T-helper 17 cell (primary cell): ENCODE results near the gene TMEM256. TPM values are rescaled to one million over a fixed set of nuclear protein-coding genes. Genes with fewer than 3 reads are reported as not detected.

ENCODE experiments used
- ATAC-seq: fragments of 150-1000 bp; cut with Tn5 transposase; 2 replicates; pipeline ENCODE4 v1.10.0; 2021; ENCODE audit warnings: mild to moderate bottlenecking, moderate library complexity
- DNase-seq, 3 donors: peaks; one replicate each; pipeline versions ENCODE4 v3.0.0 to v3.0.0-alpha.2; 2020 to 2021
- H3K9me3 ChIP-seq: one replicate; pipeline ENCODE4 v1.7.0; 2013; ENCODE audit warnings: low read length, mild to moderate bottlenecking; ENCODE audit not compliant: control insufficient read depth, poor library complexity, severe bottlenecking
- H3K27ac Mint-ChIP-seq: one replicate; pipeline ENCODE4 v1.8.0; 2022; ENCODE audit warnings: mild to moderate bottlenecking, moderate library complexity, mixed read lengths
- H3K27me3 Mint-ChIP-seq: one replicate; pipeline ENCODE4 v1.8.0; 2022; ENCODE audit warnings: mixed read lengths
- H3K36me3 Mint-ChIP-seq: one replicate; pipeline ENCODE4 v1.8.0; 2022; ENCODE audit warnings: low read depth, mixed read lengths
- H3K4me1 Mint-ChIP-seq: one replicate; pipeline ENCODE4 v1.8.0; 2022; ENCODE audit warnings: mild to moderate bottlenecking, mixed read lengths
- H3K4me3 Mint-ChIP-seq: one replicate; pipeline ENCODE4 v1.8.0; 2022; ENCODE audit warnings: mild to moderate bottlenecking, moderate library complexity, mixed read lengths
- total RNA-seq, 4 donors: library from RNA in 2 of 4; stranded (reverse) in 2 of 4; gene quantifications; one replicate each; pipeline ENCODE4 v1.2.3 and lab custom pipeline; 2022 to 2026

The TMEM256 gene
- total RNA-seq, 2 donors from 2014 or later = 27.3 to 31.7 TPM

DNA sequence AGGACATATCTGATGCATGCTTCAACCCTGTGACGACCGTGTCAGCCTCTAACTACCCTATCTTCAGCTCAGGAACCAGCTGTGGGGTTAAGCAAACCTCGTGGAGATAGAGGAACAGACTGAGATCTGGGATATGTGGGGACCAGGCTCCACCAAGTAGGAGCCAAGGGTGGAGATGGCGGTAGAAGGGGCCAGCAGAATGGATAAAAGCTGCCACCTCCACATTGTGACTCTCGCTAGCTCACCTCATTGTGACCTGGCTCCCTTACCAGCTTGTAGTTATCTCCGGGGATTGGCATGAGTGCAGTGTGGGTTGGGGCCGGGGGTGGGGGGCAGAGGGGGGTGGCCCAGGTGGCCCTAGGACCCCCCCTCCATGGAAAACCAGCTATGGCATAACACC is 21.4 kb upstream of the TMEM256 start, which contains the start of gene SPEM2:
TSS of gene SPEM2 (plus strand) at position 301 of the 400 bp plus-strand sequence. CDS start at position 374, 73 bp downstream.
- no peak within 1 kb of the TSS for H3K27ac Mint-ChIP-seq
- ATAC-seq (no peak), DNase-seq (no peak)
- H3K27me3 Mint-ChIP-seq = no peaks in the 10 kb centered on the region
- no peaks in the 10 kb centered on the region for H3K36me3 Mint-ChIP-seq
- H3K9me3 ChIP-seq = no peaks in the 10 kb centered on the region
- no peak within 1 kb of the TSS for H3K4me3 Mint-ChIP-seq
- no peaks in the 10 kb centered on the region for H3K4me1 Mint-ChIP-seq

DNA sequence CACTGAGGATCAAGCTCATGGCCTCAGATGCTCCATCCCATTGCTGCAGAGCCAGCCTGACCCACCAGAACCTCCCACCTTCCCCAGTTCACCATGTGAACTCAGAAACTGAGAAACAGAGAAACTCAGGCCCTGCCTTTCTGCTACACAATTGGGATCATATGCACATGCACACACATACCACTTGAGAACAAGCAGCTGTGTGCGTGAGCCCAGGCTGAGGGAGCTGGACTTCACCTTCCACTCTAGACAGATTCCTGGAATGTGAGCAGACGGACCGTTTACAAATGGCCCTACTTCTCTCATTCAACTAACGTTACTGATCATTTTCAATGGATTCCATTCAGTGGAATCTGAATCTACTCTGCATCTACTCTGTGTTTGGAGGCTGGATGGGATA is 19.8 kb upstream of the TMEM256 start:
- Mint-ChIP-seq H3K36me3 (no peaks in the 10 kb centered on the region), H3K27ac (no peak overlapping the region), H3K4me1 (peaks cover 4% of the 10 kb centered on the region), H3K27me3 (peaks cover 6% of the 10 kb centered on the region), H3K4me3 (no peak overlapping the region)
- ATAC-seq (no peak), DNase-seq (no peak)
- H3K9me3 ChIP-seq = no peaks in the 10 kb centered on the region

- DNase-seq = no peak
- H3K36me3 Mint-ChIP-seq = no peaks in the 10 kb centered on the region
Observed at GRCh38 chr17:7421186-7421585, 17.3 kb upstream of the TMEM256 start.

DNA sequence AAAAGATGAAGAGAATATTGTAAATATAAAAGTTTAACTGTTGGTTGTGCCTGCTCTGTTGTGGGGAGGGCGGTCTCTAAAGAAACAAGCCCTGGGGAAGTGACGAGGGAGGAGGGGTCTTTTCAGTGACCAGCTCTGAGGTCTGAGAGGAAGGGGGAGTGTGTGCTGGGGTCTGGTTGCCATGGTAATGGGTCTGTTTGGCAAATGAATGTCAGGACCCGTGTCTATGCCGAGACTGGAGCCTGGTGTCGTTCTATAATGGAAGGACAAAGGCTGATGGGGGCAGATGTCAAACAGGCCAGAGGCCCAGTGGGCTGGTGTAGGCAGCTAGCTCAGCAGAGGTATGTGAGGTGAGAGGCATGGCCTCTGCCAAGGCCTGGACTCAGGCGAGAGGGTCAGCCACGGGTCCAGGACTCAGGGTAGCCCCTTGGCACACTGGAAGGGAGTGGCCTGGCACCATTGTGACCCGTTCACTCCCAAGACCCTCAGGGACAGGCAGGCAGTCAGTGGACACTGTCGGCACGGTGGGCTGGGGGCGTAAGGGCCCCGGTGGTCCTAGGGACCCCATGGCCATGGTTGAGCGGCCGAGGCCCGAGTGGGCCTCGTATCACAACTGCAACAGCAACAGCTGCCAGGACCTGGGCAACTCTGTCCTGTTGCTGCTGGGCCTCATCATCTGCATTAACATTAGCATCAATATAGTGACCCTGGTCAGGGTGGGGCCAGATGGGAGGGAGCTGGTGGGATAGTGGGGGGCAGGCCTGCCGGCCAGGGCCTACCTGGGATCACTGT is 16.1 kb upstream of the TMEM256 start, which contains the start of gene SPEM1:
TSS of gene SPEM1 (plus strand) at position 506 of the 792 bp plus-strand sequence. CDS start at position 567, 61 bp downstream.
- Mint-ChIP-seq H3K4me3 (no peak within 1 kb of the TSS), H3K27me3 (peaks cover 6% of the 10 kb centered on the region), H3K36me3 (no peaks in the 10 kb centered on the region), H3K27ac (no peak within 1 kb of the TSS), H3K4me1 (peaks cover 6% of the 10 kb centered on the region)
- DNase-seq (no peak), ATAC-seq (no peak)
- H3K9me3 ChIP-seq = no peaks in the 10 kb centered on the region

More at GRCh38 chr17:7421186-7421585, 17.3 kb upstream of the TMEM256 start:
- H3K4me1 Mint-ChIP-seq = peaks cover 6% of the 10 kb centered on the region
- no peak overlapping the region for H3K4me3 Mint-ChIP-seq
- no peak for ATAC-seq
- peaks cover 6% of the 10 kb centered on the region for H3K27me3 Mint-ChIP-seq
- no peaks in the 10 kb centered on the region for H3K9me3 ChIP-seq
- H3K27ac Mint-ChIP-seq = no peak overlapping the region

DNA sequence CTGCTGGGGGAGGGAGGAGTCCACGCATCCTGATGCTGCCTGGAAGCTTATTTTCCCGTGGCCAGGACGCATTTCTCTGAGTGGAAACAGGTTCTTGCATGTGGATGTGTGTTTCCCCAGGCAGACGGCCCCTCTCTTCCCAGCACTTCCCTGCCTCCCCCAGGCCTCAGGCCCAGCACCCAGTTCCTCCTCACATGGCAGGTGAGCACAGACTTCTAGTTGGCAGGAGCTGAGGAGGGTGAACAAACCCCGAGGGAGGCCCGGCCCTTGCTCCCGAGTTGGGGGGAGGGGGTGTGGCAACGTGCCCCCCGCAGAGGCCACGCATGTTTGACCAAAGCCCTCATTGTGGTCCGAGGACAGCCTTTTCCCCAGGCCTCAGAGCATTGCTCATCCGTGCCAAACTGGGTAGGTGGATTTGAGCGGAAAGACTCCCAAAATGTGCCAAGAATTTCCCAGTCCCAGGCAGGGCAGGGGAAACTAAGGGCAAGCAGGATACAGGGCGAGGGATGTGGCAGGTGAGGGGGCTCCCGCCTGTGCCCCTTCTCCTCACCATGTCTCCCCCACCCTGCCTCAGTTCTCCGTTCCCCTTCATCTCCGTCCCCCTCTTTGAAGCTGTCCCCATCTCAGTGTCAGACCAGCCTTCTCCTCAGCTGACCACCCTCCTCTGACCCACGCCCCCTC is 14.7 kb upstream of the TMEM256 start:
- ATAC-seq (no peak), DNase-seq (no peak)
- H3K4me3 Mint-ChIP-seq = no peak overlapping the region
- no peaks in the 10 kb centered on the region for H3K9me3 ChIP-seq
- no peaks in the 10 kb centered on the region for H3K36me3 Mint-ChIP-seq
- no peak overlapping the region for H3K27ac Mint-ChIP-seq
- H3K27me3 Mint-ChIP-seq = peaks cover 6% of the 10 kb centered on the region
- peaks cover 6% of the 10 kb centered on the region for H3K4me1 Mint-ChIP-seq

DNA sequence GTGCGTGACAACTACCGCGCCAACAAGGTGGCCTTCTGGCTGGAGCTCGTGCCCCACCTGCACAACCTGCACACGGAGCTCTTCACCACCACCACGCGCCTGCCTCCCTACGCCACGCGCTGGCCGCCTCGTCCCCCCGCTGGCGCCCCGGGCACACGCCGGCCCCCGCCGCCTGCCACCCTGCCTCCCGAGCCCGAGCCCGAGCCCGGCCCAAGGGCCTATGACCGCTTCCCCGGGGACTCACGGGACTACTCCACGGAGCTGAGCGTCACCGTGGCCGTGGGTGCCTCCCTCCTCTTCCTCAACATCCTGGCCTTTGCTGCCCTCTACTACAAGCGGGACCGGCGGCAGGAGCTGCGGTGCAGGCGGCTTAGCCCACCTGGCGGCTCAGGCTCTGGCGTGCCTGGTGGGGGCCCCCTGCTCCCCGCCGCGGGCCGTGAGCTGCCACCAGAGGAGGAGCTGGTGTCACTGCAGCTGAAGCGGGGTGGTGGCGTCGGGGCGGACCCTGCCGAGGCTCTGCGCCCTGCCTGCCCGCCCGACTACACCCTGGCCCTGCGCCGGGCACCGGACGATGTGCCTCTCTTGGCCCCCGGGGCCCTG is 13.3 kb upstream of the TMEM256 start:
- DNase-seq (no peak), ATAC-seq (no peak)
- H3K36me3 Mint-ChIP-seq = no peaks in the 10 kb centered on the region

DNA sequence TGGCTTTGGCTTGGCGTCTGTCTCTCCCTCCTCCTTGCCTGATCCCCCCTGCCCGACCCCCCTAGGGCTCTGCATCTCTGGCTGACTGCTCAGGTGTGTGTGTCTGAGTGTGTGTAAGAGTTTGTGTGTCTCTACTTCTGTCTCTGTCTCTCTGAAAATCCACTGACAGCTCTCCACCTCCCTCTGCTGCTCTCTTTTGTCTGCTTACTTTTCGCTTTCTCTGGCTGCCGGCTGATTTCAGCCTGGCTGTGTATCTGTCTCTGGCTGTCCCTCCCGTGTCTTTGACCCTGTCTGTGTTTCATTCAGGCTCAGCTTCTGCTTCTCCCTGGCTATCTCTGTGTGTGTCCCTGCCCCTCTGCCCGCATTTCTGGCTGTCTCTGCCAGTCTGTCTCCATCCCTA is 12.4 kb upstream of the TMEM256 start:
- H3K4me1 Mint-ChIP-seq = peaks cover 9% of the 10 kb centered on the region
- no peaks in the 10 kb centered on the region for H3K36me3 Mint-ChIP-seq
- no peak for ATAC-seq
- H3K9me3 ChIP-seq = no peaks in the 10 kb centered on the region
- H3K27ac Mint-ChIP-seq = no peak overlapping the region
- H3K27me3 Mint-ChIP-seq = peaks cover 6% of the 10 kb centered on the region
- DNase-seq = no peak
- no peak overlapping the region for H3K4me3 Mint-ChIP-seq

More for the DNA sequence above, 13.3 kb upstream of the TMEM256 start:
- H3K9me3 ChIP-seq = no peaks in the 10 kb centered on the region
- H3K27me3 Mint-ChIP-seq = peaks cover 6% of the 10 kb centered on the region
- H3K4me3 Mint-ChIP-seq = no peak overlapping the region
- no peak overlapping the region for H3K27ac Mint-ChIP-seq
- peaks cover 9% of the 10 kb centered on the region for H3K4me1 Mint-ChIP-seq

GRCh38 chr17:7415784-7416183 is 11.9 kb upstream of the TMEM256 start:
- ATAC-seq = no peak
- H3K27me3 Mint-ChIP-seq = peaks cover 6% of the 10 kb centered on the region
- peaks cover 9% of the 10 kb centered on the region for H3K4me1 Mint-ChIP-seq
- H3K27ac Mint-ChIP-seq = no peak overlapping the region
- no peak for DNase-seq
- no peak overlapping the region for H3K4me3 Mint-ChIP-seq
- no peaks in the 10 kb centered on the region for H3K36me3 Mint-ChIP-seq
- no peaks in the 10 kb centered on the region for H3K9me3 ChIP-seq

GRCh38 chr17:7414837-7415236 is 10.9 kb upstream of the TMEM256 start:
- H3K4me3 Mint-ChIP-seq = no peak overlapping the region
- DNase-seq (no peak), ATAC-seq (no peak)
- no peaks in the 10 kb centered on the region for H3K36me3 Mint-ChIP-seq
- no peaks in the 10 kb centered on the region for H3K9me3 ChIP-seq
- peaks cover 6% of the 10 kb centered on the region for H3K27me3 Mint-ChIP-seq
- H3K27ac Mint-ChIP-seq = no peak overlapping the region
- peaks cover 12% of the 10 kb centered on the region for H3K4me1 Mint-ChIP-seq

DNA sequence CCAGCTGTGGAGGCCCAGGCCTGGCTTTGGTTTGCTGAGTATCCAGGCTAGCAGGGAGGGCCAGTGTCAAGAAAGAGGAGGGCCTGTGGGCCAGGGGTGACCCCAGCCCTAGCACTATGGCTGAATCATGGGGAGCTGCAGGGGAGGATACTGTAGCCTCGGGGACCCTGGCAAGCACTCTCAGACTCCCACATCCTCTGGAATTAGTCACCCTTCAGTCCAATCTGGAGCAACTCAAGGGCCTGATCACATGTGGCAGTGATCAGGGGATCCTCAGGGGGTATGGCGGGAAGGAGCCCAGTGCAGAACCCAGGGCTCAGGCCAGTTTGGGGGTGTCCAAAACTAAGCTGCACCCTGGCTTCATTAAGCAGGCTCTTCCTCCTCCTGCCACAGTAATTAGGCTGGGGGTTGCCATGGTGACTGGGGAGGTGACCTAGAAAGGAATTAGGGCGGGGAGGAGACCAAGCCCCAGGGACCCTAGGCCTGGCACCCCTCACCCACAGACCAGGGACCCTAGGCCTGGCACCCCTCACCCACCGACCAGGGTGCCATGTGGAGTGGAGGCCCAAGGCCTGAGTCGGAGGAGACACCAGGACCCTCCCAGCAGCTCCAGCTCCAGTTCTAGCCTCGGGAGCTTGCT is 9.6 kb upstream of the TMEM256 start:
- H3K9me3 ChIP-seq = no peaks in the 10 kb centered on the region
- ATAC-seq = no peak
- Mint-ChIP-seq H3K27me3 (no peaks in the 10 kb centered on the region), H3K4me3 (no peak overlapping the region), H3K36me3 (no peaks in the 10 kb centered on the region), H3K27ac (no peak overlapping the region), H3K4me1 (peaks cover 11% of the 10 kb centered on the region)
- DNase-seq = no peak

DNA sequence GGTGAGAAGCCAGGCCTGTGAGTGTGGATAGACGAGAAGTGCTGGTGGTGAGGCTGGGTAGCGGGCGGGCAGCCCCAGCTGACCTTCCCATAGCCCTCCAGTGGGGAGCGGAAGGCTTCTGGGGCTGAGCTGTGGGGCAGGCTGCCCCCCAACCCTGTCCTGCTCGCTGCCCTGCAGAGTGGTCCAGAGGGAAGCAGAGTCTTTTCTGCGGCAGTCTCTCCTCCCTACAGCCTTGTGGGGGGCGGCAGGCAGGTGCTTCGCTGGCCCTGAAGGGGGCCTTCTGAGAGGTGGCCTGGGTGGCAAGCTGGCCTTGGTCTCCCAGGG is 7.5 kb upstream of the TMEM256 start:
- H3K27ac Mint-ChIP-seq = no peak overlapping the region
- no peaks in the 10 kb centered on the region for H3K36me3 Mint-ChIP-seq
- ATAC-seq = no peak
- no peaks in the 10 kb centered on the region for H3K9me3 ChIP-seq
- no peak overlapping the region for H3K4me3 Mint-ChIP-seq
- no peaks in the 10 kb centered on the region for H3K27me3 Mint-ChIP-seq
- no peak for DNase-seq
- H3K4me1 Mint-ChIP-seq = peaks cover 13% of the 10 kb centered on the region

- no peaks in the 10 kb centered on the region for H3K9me3 ChIP-seq
- no peak overlapping the region for H3K27ac Mint-ChIP-seq
- no peak for DNase-seq
- H3K36me3 Mint-ChIP-seq = peaks cover 2% of the 10 kb centered on the region
- no peaks in the 10 kb centered on the region for H3K27me3 Mint-ChIP-seq
- H3K4me3 Mint-ChIP-seq = no peak overlapping the region
- peaks cover 18% of the 10 kb centered on the region for H3K4me1 Mint-ChIP-seq
- no peak for ATAC-seq
Observed at GRCh38 chr17:7410634-7411426, 6.9 kb upstream of the TMEM256 start.
